Head of caudate nucleus (tissue), 42 donors: Measurements from ENCODE around the gene GDF15.

Source experiments
- DNase-seq, 42 donors: peaks; one replicate each; pipeline versions ENCODE4 v3.0.0 to v3.0.0-alpha.2; 2020 to 2021; ENCODE audit warnings: mixed read lengths in 7 of 42
- intact Hi-C: fragments of 100-400 bp; cut with DNase I; formaldehyde crosslinking; loops from one replicate; pipeline ENCODE4 v1.15.0; 2022

The GDF15 gene

GRCh38 chr19:18412610-18413239, 26.8 kb downstream of the GDF15 start:
- no peak for DNase-seq
- intact Hi-C loops = loop anchor here (10.0 kb wide), 2 partner anchors 68 to 208 kb away; partner anchors contain the start of genes PGPEP1 and RAB3A

- intact Hi-C loops = loop anchor here (10.0 kb wide), 2 partner anchors 70 to 210 kb away; partner anchors contain the start of genes PGPEP1 and RAB3A
- DNase-seq = peak in 1 of 42 donors; percentile 34
These were observed 28.7 kb downstream of the GDF15 start for GRCh38 chr19:18414504-18415177.

GRCh38 chr19:18415178-18415867, 29.4 kb downstream of the GDF15 start:
- intact Hi-C loops = loop anchor here (10.0 kb wide), 2 partner anchors 71 to 211 kb away; partner anchors contain the start of genes PGPEP1 and RAB3A
- DNase-seq = peak in 5 of 42 donors; percentile 18 to 57 (median 38)

- peak; percentile 66 to 95 (median 88) for DNase-seq
- intact Hi-C loops = loop anchor here (10.0 kb wide), 2 partner anchors 72 to 212 kb away; partner anchors contain the start of genes PGPEP1 and RAB3A
These were observed 30.9 kb downstream of the GDF15 start for GRCh38 chr19:18416778-18417249.

GRCh38 chr19:18417250-18418028, 31.5 kb downstream of the GDF15 start:
- intact Hi-C loops = loop anchor here (2.0 to 10.0 kb wide), 3 partner anchors 73 to 213 kb away; partner anchors contain the start of genes JUND, PGPEP1 and RAB3A

GRCh38 chr19:18418029-18418482, 32.1 kb downstream of the GDF15 start:
- peak in 22 of 42 donors; percentile 17 to 72 (median 56) for DNase-seq

More at GRCh38 chr19:18417250-18418028, 31.5 kb downstream of the GDF15 start:
- DNase-seq = peak in 18 of 42 donors; percentile 38 to 70 (median 56)

GRCh38 chr19:18418483-18419194, 32.7 kb downstream of the GDF15 start:
- intact Hi-C loops = loop anchor here (2.0 to 10.0 kb wide), 3 partner anchors 74 to 214 kb away; partner anchors contain the start of genes JUND, PGPEP1 and RAB3A
- DNase-seq = peak in 16 of 42 donors; percentile 29 to 82 (median 54)

More at GRCh38 chr19:18418029-18418482, 32.1 kb downstream of the GDF15 start:
- intact Hi-C loops = loop anchor here (2.0 to 10.0 kb wide), 3 partner anchors 73 to 213 kb away; partner anchors contain the start of genes JUND, PGPEP1 and RAB3A

- intact Hi-C loops = loop anchor here (2.0 to 10.0 kb wide), 3 partner anchors 74 to 214 kb away; partner anchors contain the start of genes JUND, PGPEP1 and RAB3A
- peak in 33 of 42 donors; percentile 58 to 86 (median 71) for DNase-seq
These were observed 33.3 kb downstream of the GDF15 start, which contains the start of gene SSBP4 for GRCh38 chr19:18419195-18419698. Gene SSBP4 (plus strand): TSS chr19:18419398. CDS start chr19:18419649, 251 bp downstream.

- DNase-seq = peak in 3 of 42 donors; percentile 20 to 25 (median 21)
- intact Hi-C loops = loop anchor here (2.0 to 10.0 kb wide), 3 partner anchors 75 to 215 kb away; partner anchors contain the start of genes JUND, PGPEP1 and RAB3A
These were observed 33.9 kb downstream of the GDF15 start for GRCh38 chr19:18419699-18420460.

- intact Hi-C loops = no loop called here
These were observed 35.0 kb downstream of the GDF15 start for GRCh38 chr19:18420930-18421329.

GRCh38 chr19:18421371-18421959, 35.5 kb downstream of the GDF15 start:
- no peak for DNase-seq
- intact Hi-C loops = no loop called here

More at GRCh38 chr19:18420930-18421329, 35.0 kb downstream of the GDF15 start:
- no peak for DNase-seq

GRCh38 chr19:18422530-18423191, 36.7 kb downstream of the GDF15 start:
- peak in 1 of 42 donors; percentile 26 for DNase-seq
- intact Hi-C loops = no loop called here

- intact Hi-C loops = no loop called here
- DNase-seq = peak in 2 of 42 donors; percentile 5 to 29
These were observed 37.5 kb downstream of the GDF15 start for GRCh38 chr19:18423258-18424020.

- intact Hi-C loops = no loop called here
These were observed 38.3 kb downstream of the GDF15 start for GRCh38 chr19:18424122-18424889.

More at GRCh38 chr19:18424122-18424889, 38.3 kb downstream of the GDF15 start:
- peak in 1 of 42 donors; percentile 30 for DNase-seq
